Right lobe of liver (tissue), 6 donors: ENCODE results near the gene KLHL15. TPM values are rescaled to one million over a fixed set of nuclear protein-coding genes. Genes with fewer than 3 reads are reported as not detected.

Experiments
- ATAC-seq, 4 donors: fragments of 200-7000 bp; cut with Tn5 transposase; one replicate each; pipeline ENCODE4 v1.9.1; 2020; ENCODE audit warnings: mild to moderate bottlenecking in 4 of 4, moderate library complexity in 4 of 4
- DNase-seq, 3 donors: peaks; one replicate each; pipeline ENCODE4 v3.0.0-alpha.2; 2020
- H3K27ac ChIP-seq, 3 donors: fragments of 200-600 bp; one replicate each; pipeline ENCODE4 v1.8.0; 2022
- H3K27me3 ChIP-seq, 2 donors: fragments of 200-600 bp; one replicate each; pipeline ENCODE4 v1.8.0; 2022
- H3K36me3 ChIP-seq, 4 donors: fragments of 200-600 bp; sonication (generic) in 1 of 4; one replicate each; pipeline versions ENCODE4 v1.5.1 to v1.8.0; 2017 to 2022; ENCODE audit warnings: control low read depth in 1 of 4
- H3K4me1 ChIP-seq, 4 donors: fragments of 200-600 bp; sonication (generic) in 1 of 4; one replicate each; pipeline versions ENCODE4 v1.5.1 to v1.8.0; 2017 to 2022; ENCODE audit warnings: control low read depth in 1 of 4
- H3K4me3 ChIP-seq, 3 donors: fragments of 200-600 bp; one replicate each; pipeline ENCODE4 v1.8.0; 2022
- H3K9me3 ChIP-seq, 4 donors: fragments of 200-600 bp; sonication (generic) in 1 of 4; one replicate each; pipeline versions ENCODE4 v1.5.1 to v1.8.0; 2017 to 2022; ENCODE audit warnings: control low read depth in 1 of 4
- POLR2A ChIP-seq: fragments of 450-650 bp; IDR thresholded peaks from one replicate; pipeline ENCODE4 v1.6.1; 2017; ENCODE audit warnings: antibody characterized with exemption, mild to moderate bottlenecking
- WGBS: methylation state at CpG from one replicate; pipeline ENCODE4 v1.1.6; 2018; ENCODE audit warnings: low coverage, low lambda C conversion rate; ENCODE audit not compliant: insufficient coverage; ENCODE audit errors: missing lambda C conversion rate; 5-methylcytosine and 5-hydroxymethylcytosine counted together
- intact Hi-C, 2 donors: fragments of 100-400 bp; cut with DNase I; formaldehyde crosslinking; loops; one replicate each; pipeline versions ENCODE4 v1.11.2 to v1.14.1; 2022
- total RNA-seq, 6 experiments: library from RNA; depleted of rRNA in 2 of 6; stranded (reverse); fragments of >200 nt in 2 of 6; fragmentation: NEBNext Ultra II Directional in 3 of 6; extraction: Animal tissue kit (Norgen Biotek cat#: 25700) in 3 of 6; gene quantifications; one replicate each; pipeline versions ENCODE4 v1.1.0 to v1.2.4, GENCODE V29; 2016 to 2023
- TF ChIP-seq, protein P1 (sequence below), 4 donors: fragments of 200-600 bp in 3 of 4; fragments of 450-650 bp in 1 of 4; IDR thresholded peaks; one replicate each; pipeline versions ENCODE4 v1.5.1 to v1.8.0; 2016 to 2022; ENCODE audit warnings: antibody characterized with exemption in 4 of 4, mild to moderate bottlenecking in 2 of 4
- donor health status: DM: no; HTN: yes; CAD: no.
- donor health status: DM: no; HTN: no; CAD: no.
- donor health status: DM: no; HTN: no; CAD: no.
- donor health status: DM: no; HTN: yes; CAD: no.
- donor health status: DM: no; HTN: yes; CAD: no.

The KLHL15 gene
- total RNA-seq, 6 experiments from 2014 or later = 4.7 to 6.7 (median 6.0) TPM

DNA sequence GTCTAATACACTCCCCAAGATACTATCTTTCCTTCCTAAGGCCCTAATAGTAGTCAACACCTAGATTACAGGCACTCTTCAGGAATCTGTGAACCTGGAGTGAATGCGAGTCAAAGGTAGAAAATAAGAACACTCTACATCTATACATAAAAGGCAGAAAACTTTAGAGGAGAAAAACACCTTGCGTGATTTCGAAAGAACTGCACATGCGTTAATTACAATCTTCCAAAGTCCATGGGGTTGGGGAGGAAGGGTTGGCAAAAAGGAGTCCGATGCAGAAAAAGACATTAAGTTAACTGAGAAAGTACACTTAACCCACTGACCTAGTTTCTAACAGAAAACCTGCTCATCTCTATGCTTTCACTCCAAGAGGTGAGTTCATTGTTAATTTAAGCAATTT lies 27.3 kb downstream of the KLHL15 start:
- 68% methylated on average over 5 of the region's 5 CpGs for WGBS
- no peaks in the 10 kb centered on the region for H3K36me3 ChIP-seq
- H3K9me3 ChIP-seq = no peaks in the 10 kb centered on the region
- H3K4me1 ChIP-seq = no peaks in the 10 kb centered on the region
- no peak overlapping the region for H3K27ac ChIP-seq
- no peak for ATAC-seq
- DNase-seq = no peak
- intact Hi-C loops = no loop called here
- H3K27me3 ChIP-seq = no peaks in the 10 kb centered on the region
- TF ChIP-seq, protein P1, sequence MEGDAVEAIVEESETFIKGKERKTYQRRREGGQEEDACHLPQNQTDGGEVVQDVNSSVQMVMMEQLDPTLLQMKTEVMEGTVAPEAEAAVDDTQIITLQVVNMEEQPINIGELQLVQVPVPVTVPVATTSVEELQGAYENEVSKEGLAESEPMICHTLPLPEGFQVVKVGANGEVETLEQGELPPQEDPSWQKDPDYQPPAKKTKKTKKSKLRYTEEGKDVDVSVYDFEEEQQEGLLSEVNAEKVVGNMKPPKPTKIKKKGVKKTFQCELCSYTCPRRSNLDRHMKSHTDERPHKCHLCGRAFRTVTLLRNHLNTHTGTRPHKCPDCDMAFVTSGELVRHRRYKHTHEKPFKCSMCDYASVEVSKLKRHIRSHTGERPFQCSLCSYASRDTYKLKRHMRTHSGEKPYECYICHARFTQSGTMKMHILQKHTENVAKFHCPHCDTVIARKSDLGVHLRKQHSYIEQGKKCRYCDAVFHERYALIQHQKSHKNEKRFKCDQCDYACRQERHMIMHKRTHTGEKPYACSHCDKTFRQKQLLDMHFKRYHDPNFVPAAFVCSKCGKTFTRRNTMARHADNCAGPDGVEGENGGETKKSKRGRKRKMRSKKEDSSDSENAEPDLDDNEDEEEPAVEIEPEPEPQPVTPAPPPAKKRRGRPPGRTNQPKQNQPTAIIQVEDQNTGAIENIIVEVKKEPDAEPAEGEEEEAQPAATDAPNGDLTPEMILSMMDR (IDR thresholded peaks at IDR 0.05) = no peak
- TF ChIP-seq POLR2A = no peak
- H3K4me3 ChIP-seq = no peak overlapping the region

DNA sequence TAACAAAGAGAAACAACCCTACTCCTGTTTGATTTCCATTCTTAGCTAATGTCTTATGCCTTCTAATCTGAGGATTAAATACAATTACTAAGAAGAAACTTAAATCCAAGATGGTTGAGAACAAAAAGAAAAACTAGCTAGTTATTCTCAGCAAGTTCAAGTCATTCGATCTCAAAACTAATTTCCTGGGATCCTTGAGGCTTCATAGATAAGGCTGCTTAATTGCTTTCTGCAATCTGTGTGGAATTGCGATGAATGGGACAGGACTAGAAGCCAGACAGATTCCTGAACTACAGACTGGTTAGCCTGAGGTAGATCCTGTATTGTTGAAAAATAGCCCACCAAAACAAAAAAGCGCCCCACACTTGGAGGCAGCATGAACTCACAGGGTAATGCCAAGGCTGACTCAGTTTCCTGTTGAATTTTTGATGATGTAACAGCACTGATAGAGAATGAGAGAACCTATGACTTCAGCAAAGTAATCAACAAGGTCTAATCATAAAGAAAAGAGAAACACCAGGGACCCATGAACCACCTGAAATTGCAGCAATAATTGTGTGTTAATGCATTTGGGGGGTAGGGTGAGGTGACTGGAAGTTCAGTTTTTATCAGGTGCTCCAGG lies 33.9 kb downstream of the KLHL15 start:
- Histone ChIP-seq H3K27me3 (no peaks in the 10 kb centered on the region), H3K9me3 (no peaks in the 10 kb centered on the region), H3K4me1 (no peaks in the 10 kb centered on the region), H3K36me3 (peaks cover 0 to 5% (median 2%) of the 10 kb centered on the region in 4 donors), H3K27ac (no peak overlapping the region), H3K4me3 (no peak overlapping the region)
- TF ChIP-seq, protein P1 (IDR thresholded peaks at IDR 0.05) = no peak
- TF ChIP-seq POLR2A = no peak
- WGBS = 56% methylated on average over 3 of the region's 3 CpGs
- ATAC-seq (no peak), DNase-seq (no peak)
- intact Hi-C loops = no loop called here

DNA sequence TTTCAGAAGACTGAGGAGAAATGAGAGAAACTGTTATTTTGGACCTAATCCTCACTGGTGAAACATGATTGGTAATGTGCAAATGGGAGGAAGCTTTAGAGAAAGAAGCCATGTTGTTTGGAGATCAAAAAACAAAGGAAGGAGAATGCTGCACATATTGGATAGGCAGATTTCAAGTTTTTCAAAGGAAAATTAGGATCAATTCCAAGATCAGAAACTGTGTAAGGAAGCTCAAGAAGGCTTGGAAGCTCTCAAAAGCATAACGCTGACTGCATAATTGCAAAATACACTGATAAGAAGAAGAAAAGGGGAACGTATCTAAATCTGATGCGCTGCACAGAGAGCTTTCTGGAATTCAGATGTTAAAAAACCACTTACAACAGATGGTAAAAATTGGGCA lies 34.6 kb downstream of the KLHL15 start:
- Histone ChIP-seq H3K36me3 (peaks cover 0 to 12% (median 2%) of the 10 kb centered on the region in 4 donors), H3K9me3 (no peaks in the 10 kb centered on the region), H3K27me3 (no peaks in the 10 kb centered on the region), H3K4me3 (no peak overlapping the region), H3K4me1 (no peaks in the 10 kb centered on the region), H3K27ac (no peak overlapping the region)
- intact Hi-C loops = no loop called here
- TF ChIP-seq, protein P1 (IDR thresholded peaks at IDR 0.05) = no peak
- TF ChIP-seq POLR2A = no peak
- 69% methylated on average over 3 of the region's 3 CpGs for WGBS
- DNase-seq (no peak), ATAC-seq (no peak)

DNA sequence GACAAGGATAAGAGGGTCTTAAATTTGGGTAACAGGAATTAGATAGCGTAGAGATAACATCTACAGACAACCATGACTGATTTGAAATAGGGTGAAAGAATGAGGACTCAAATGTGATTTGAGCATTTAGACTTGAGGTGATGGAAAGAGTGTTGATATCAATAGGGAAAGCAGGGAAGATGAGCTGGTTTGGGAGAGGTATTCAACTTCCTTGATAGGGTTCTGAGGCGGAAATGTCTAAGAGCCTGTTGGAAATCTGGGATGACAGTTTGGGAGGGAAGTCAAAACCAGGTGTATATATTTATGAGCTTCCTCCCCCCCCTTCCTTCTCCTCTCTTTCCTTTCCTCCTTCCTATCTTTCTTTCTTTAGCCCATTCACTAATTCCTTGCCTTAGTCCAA lies 36.5 kb downstream of the KLHL15 start:
- WGBS = 88% methylated on average over 2 of the region's 2 CpGs
- Histone ChIP-seq H3K36me3 (peaks cover 0 to 12% (median 2%) of the 10 kb centered on the region in 4 donors), H3K9me3 (no peaks in the 10 kb centered on the region), H3K27ac (no peak overlapping the region), H3K4me3 (no peak overlapping the region), H3K4me1 (no peaks in the 10 kb centered on the region), H3K27me3 (no peaks in the 10 kb centered on the region)
- no peak for TF ChIP-seq POLR2A
- TF ChIP-seq, protein P1 (IDR thresholded peaks at IDR 0.05) = no peak
- ATAC-seq (no peak), DNase-seq (no peak)
- intact Hi-C loops = no loop called here
